Effector memory CD4-positive, alpha-beta T cell (primary cell): Measurements from ENCODE around the gene GRID2.

ENCODE experiments used
- DNase-seq, 3 donors: peaks; one replicate each; pipeline ENCODE4 v3.0.0-alpha.2; 2020
- H3K27ac ChIP-seq: 2 replicates; pipeline ENCODE4 v1.7.0; 2013; ENCODE audit warnings: mild to moderate bottlenecking, low read length, moderate library complexity; ENCODE audit not compliant: insufficient read depth, poor library complexity, severe bottlenecking
- H3K27me3 ChIP-seq: replicated peaks from 2 replicates; pipeline ENCODE4 v1.7.0; 2013; ENCODE audit warnings: mild to moderate bottlenecking, low read length; ENCODE audit not compliant: insufficient read depth, control insufficient read depth, poor library complexity, severe bottlenecking
- H3K36me3 ChIP-seq: 2 replicates; pipeline ENCODE4 v1.7.0; 2013; ENCODE audit warnings: mild to moderate bottlenecking, low read length, moderate library complexity; ENCODE audit not compliant: control insufficient read depth, insufficient read depth
- H3K4me1 ChIP-seq: 2 replicates; pipeline ENCODE4 v1.7.0; 2013; ENCODE audit warnings: low read length, mild to moderate bottlenecking; ENCODE audit not compliant: control insufficient read depth, insufficient read depth, poor library complexity, severe bottlenecking
- H3K4me3 ChIP-seq: 2 replicates; pipeline ENCODE4 v1.7.0; 2013; ENCODE audit warnings: low read length, low read depth, mild to moderate bottlenecking; ENCODE audit not compliant: insufficient read depth, poor library complexity, severe bottlenecking
- H3K9me3 ChIP-seq: 2 replicates; pipeline ENCODE4 v1.7.0; 2013; ENCODE audit warnings: mild to moderate bottlenecking, low read length, moderate library complexity; ENCODE audit not compliant: control insufficient read depth

GRID2 gene

DNA sequence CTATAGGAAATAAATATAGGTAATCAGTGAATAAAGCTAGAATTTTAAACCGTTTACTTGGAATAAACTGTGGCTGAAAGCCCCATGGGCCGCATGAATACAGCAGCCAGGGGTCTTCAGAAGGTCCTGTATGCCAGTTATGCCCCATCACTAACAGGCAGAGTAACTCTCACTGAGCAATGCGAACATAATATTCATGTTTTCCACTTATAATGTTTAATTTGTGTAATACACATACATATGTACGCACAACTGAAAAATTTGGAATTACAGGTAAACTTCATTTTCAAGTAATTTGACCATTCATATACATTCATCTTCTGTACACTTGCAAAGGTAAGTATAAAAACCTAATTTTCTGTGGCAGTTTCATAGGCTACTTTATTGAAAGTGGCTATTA lies 998.5 kb downstream of the GRID2 start:
- Histone ChIP-seq H3K4me1 (no peaks in the 10 kb centered on the region), H3K27ac (no peak overlapping the region), H3K4me3 (no peak overlapping the region), H3K36me3 (no peaks in the 10 kb centered on the region), H3K9me3 (no peaks in the 10 kb centered on the region), H3K27me3 (no peaks in the 10 kb centered on the region)
- no peak for DNase-seq

DNA sequence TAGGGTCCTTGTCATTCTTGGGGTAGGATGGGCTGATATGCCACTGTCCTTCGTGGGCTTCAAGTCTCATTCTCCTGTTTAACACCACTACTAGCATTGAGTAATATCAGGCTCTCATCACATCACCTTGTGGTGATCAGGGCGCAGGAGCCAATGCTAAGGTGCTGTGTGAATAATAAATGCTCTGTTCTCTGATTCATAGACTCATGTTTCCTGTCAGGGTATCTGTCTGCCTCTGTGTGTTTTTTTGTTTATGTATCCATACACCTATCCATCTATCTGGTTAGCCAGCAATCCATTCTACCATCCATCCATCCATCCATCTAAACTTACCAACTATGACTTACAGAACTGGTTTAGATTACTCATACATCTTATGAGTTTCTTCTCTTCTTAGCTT lies 999.7 kb downstream of the GRID2 start:
- Histone ChIP-seq H3K27ac (no peak overlapping the region), H3K4me3 (no peak overlapping the region), H3K4me1 (no peaks in the 10 kb centered on the region), H3K36me3 (no peaks in the 10 kb centered on the region), H3K27me3 (no peaks in the 10 kb centered on the region), H3K9me3 (no peaks in the 10 kb centered on the region)
- no peak for DNase-seq

DNA sequence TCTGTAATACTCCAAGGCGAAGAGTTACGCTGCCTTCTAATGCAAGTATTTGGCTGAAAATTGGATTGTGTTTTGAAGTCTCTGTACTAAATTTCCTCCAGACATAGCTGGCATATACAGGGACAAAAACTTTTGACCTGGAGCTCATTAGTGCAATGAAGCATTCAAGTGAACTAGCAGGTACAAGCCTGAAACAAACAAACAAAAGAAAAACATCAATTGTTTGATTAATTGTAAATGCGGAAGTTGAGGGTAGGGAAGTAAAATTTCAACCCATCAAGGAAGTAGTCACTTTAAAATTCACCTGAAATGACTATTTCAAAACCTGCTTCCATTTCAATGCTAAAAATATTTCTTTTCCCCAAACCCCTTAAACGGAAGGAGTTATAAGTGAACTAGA lies 1008.5 kb downstream of the GRID2 start:
- H3K4me1 ChIP-seq, result no peaks in the 10 kb centered on the region
- H3K4me3 ChIP-seq, result no peak overlapping the region
- H3K27me3 ChIP-seq, result no peaks in the 10 kb centered on the region

DNA sequence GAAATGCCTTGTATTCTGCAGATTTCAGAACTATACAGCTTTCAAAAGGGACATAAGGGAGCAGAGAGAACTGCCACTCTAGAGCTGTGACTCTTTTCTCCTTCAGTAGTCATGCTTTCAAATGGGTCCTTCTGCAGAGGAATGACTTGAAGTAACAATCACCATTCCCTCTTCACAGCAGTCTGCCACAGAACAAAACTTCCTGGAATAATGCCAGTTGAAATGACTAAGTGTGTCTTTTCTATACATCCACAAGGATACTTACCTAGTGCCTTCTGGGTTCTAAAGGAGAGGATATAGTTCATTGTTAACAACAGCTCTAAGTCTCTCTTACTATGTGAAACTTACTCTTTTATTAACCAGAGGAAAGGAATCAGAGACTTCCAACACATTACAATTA lies 1009.4 kb downstream of the GRID2 start:
- Histone ChIP-seq H3K4me1 (no peaks in the 10 kb centered on the region), H3K4me3 (no peak overlapping the region), H3K9me3 (no peaks in the 10 kb centered on the region), H3K27ac (no peak overlapping the region), H3K27me3 (no peaks in the 10 kb centered on the region), H3K36me3 (no peaks in the 10 kb centered on the region)
- no peak for DNase-seq

More for the DNA sequence above, 1008.5 kb downstream of the GRID2 start:
- H3K9me3 ChIP-seq, result no peaks in the 10 kb centered on the region
- H3K36me3 ChIP-seq, result no peaks in the 10 kb centered on the region
- H3K27ac ChIP-seq, result no peak overlapping the region
- no peak for DNase-seq

DNA sequence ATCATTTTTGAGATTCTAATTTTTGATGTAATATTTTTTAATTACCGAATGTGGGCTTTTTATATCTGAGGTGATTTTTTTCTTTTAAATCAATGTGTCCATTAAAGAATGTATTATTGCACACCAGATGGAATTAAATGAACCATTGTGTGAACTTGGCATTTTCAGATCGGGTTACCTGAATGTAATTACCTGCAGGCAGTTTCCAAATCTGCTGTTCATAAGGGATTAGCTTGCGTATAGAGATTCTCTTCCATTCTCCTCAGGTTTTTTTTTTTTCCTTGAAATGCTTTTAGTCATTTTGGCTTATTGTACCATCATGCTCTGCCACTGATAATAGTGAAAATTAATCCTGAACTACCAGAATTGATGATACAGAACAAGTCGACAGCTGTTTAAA lies 1013.3 kb downstream of the GRID2 start:
- DNase-seq, result no peak
- Histone ChIP-seq H3K9me3 (no peaks in the 10 kb centered on the region), H3K27ac (no peak overlapping the region), H3K36me3 (no peaks in the 10 kb centered on the region), H3K4me3 (no peak overlapping the region), H3K27me3 (no peaks in the 10 kb centered on the region), H3K4me1 (no peaks in the 10 kb centered on the region)

DNA sequence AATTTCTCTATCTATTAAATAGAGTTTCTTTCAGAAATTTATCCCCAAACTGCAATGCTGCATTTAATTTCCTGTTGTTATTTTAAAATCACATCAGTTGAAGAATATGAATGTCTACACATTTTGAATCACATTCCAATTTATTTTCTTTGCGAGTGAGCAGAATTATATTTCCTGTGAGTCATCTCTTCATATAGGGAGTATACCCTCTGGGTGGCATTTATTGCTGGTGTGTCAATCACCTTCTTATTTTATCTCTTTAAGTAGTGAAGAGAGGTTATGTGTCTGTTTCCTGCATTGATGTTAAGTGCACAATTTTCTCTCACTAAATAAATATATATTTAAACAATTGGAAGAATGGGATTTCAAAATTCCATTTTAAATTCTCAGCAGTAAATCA lies 1013.8 kb downstream of the GRID2 start:
- Histone ChIP-seq H3K27ac (no peak overlapping the region), H3K36me3 (no peaks in the 10 kb centered on the region), H3K4me1 (no peaks in the 10 kb centered on the region), H3K4me3 (no peak overlapping the region), H3K27me3 (no peaks in the 10 kb centered on the region), H3K9me3 (no peaks in the 10 kb centered on the region)
- DNase-seq, result no peak

DNA sequence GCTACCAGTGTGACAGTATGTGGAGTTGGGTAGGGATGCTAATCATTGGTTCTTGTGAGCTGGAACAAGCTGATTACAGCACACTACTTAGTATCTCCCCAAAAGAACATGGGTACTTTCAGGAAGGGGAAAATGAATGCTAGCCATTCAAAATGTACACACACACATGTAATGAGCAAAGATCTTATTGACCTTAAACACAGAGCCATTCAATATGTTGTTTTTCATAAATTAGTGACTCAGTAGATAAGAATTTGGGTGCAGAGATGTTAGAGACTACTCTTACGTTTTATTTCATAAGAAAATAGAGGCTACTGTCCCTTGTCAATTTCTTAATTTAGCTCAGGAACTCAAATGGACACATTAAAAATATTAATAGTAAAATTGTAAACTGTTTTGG lies 1015.3 kb downstream of the GRID2 start:
- Histone ChIP-seq H3K9me3 (no peaks in the 10 kb centered on the region), H3K4me1 (no peaks in the 10 kb centered on the region), H3K27me3 (no peaks in the 10 kb centered on the region), H3K4me3 (no peak overlapping the region), H3K36me3 (no peaks in the 10 kb centered on the region), H3K27ac (no peak overlapping the region)
- no peak for DNase-seq

DNA sequence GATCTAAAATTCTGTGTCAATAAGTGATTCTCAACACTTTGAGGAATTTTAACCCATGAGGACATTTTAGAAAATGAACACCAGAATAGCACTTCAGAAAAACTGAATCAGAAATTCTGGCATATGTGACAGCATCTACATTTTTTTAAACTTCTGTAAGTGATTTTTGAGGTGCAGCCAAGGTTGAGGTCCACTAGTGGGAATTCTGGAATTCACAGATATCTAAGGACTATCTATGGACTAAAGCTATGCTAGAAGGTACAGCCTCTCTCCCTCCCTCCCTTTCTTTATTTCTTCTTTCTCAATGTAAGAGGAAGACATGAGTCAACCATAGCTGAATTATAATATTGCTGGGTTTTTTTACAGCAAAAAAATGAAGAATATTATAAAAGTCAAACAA lies 1016.6 kb downstream of the GRID2 start:
- Histone ChIP-seq H3K4me1 (no peaks in the 10 kb centered on the region), H3K36me3 (no peaks in the 10 kb centered on the region), H3K27me3 (no peaks in the 10 kb centered on the region), H3K27ac (no peak overlapping the region), H3K4me3 (no peak overlapping the region), H3K9me3 (no peaks in the 10 kb centered on the region)
- DNase-seq, result no peak

DNA sequence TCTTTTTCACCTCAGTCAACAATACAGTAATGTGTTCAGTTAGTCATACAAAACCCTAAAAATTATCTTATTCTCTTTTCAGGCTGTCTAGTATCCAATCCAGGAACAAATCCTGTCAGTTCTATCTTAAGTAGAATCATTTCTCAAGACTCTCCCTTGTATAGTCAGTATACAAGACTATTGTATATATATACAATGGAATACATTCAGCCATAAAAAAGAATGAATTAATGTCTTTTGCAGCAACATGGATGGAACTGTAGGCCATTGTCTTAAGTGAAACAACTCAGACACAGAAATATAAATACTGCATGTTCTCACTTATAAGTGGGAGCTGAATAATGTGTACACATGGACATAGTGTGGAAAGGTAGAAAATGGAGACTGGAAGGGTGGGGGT lies 1023.6 kb downstream of the GRID2 start:
- no peaks in the 10 kb centered on the region for H3K9me3 ChIP-seq
- H3K4me1 ChIP-seq, result no peaks in the 10 kb centered on the region
- no peak for DNase-seq
- no peak overlapping the region for H3K27ac ChIP-seq
- H3K36me3 ChIP-seq, result no peaks in the 10 kb centered on the region
- H3K27me3 ChIP-seq, result no peaks in the 10 kb centered on the region
- H3K4me3 ChIP-seq, result no peak overlapping the region

DNA sequence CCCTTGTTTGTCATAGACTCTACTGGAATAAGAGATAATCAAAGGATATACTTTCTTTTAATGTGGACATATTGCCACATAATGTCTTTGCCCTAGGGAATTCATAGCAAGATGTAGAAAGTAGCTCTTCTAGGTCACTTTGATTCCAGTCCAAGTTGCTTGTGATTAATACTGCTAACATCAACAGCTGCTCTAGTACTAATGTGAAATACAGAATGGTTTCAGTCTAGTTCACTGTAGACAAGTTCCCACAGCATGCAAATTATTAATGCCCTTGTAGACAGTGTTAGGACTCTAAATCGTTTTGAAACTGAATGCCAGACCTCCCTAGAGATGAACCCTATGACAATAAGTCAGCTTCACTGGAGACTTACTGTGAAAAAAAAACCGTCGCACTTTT lies 1030.2 kb downstream of the GRID2 start:
- no peak for DNase-seq
- Histone ChIP-seq H3K36me3 (no peaks in the 10 kb centered on the region), H3K9me3 (no peaks in the 10 kb centered on the region)

DNA sequence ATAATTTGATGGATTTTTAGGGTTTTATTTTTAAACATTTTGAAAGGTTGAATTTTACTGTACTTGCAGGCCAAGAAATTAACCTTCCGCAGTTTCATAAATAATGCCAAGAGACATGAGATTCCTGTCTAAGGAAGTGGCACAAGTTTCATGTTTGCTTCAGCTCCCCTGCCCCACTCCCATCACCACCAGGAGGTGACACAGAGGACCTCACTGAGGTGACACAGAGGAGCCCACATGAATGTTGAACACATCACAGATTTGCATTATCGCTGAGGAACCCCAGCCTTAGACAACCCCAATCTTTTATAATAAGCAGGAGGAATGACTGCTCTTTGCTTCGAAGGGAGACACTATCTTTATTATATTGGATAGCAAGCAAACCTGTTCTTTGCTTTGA lies 1033.4 kb downstream of the GRID2 start:
- H3K27ac ChIP-seq, result no peak overlapping the region
- no peaks in the 10 kb centered on the region for H3K4me1 ChIP-seq
- no peaks in the 10 kb centered on the region for H3K36me3 ChIP-seq
- H3K27me3 ChIP-seq, result no peaks in the 10 kb centered on the region
- no peak overlapping the region for H3K4me3 ChIP-seq
- H3K9me3 ChIP-seq, result no peaks in the 10 kb centered on the region
- DNase-seq, result no peak

More for the DNA sequence above, 1030.2 kb downstream of the GRID2 start:
- H3K4me1 ChIP-seq, result no peaks in the 10 kb centered on the region
- no peak overlapping the region for H3K27ac ChIP-seq
- H3K27me3 ChIP-seq, result no peaks in the 10 kb centered on the region
- no peak overlapping the region for H3K4me3 ChIP-seq
